Kidney epithelial cell (primary cell): ENCODE measurements around the gene PAK6. TPM values are rescaled to one million over a fixed set of nuclear protein-coding genes. Genes with fewer than 3 reads are reported as not detected.

Experiments
- DNase-seq: peaks from one replicate; pipeline ENCODE4 v3.0.0-alpha.2; 2010; ENCODE audit warnings: low read depth
- H3K27me3 ChIP-seq: 2 replicates; pipeline ENCODE4 v1.6.0; 2011; ENCODE audit warnings: low read length; ENCODE audit not compliant: control insufficient read depth, insufficient read depth
- H3K36me3 ChIP-seq: 2 replicates; pipeline ENCODE4 v1.5.1; 2011; ENCODE audit warnings: low read length; ENCODE audit not compliant: control insufficient read depth, insufficient read depth
- H3K4me3 ChIP-seq: 2 replicates; pipeline ENCODE4 v1.5.1; 2011; ENCODE audit warnings: low read depth, mild to moderate bottlenecking, control low read depth, low read length
- total RNA-seq: library from RNA; depleted of rRNA; stranded (reverse); fragments of >200 nt; gene quantifications from 2 replicates; pipeline ENCODE4 v1.2.3, GENCODE V29; 2015
- TF ChIP-seq, protein P1 (sequence below): IDR thresholded peaks from 2 replicates; pipeline ENCODE4 v1.5.1; 2011; ENCODE audit warnings: mild to moderate bottlenecking, moderate library complexity, low read length, control low read depth, inconsistent platforms; ENCODE audit not compliant: insufficient read depth, poor library complexity, severe bottlenecking

The PAK6 gene
- total RNA-seq, 1 donor from 2014 or later = 15.3 TPM

GRCh38 chr15:40204100-40204499, 34.8 kb upstream of the PAK6 start:
- H3K27me3 ChIP-seq = no peaks in the 10 kb centered on the region
- H3K36me3 ChIP-seq = no peaks in the 10 kb centered on the region
- H3K4me3 ChIP-seq = no peak overlapping the region
- TF ChIP-seq, protein P1, sequence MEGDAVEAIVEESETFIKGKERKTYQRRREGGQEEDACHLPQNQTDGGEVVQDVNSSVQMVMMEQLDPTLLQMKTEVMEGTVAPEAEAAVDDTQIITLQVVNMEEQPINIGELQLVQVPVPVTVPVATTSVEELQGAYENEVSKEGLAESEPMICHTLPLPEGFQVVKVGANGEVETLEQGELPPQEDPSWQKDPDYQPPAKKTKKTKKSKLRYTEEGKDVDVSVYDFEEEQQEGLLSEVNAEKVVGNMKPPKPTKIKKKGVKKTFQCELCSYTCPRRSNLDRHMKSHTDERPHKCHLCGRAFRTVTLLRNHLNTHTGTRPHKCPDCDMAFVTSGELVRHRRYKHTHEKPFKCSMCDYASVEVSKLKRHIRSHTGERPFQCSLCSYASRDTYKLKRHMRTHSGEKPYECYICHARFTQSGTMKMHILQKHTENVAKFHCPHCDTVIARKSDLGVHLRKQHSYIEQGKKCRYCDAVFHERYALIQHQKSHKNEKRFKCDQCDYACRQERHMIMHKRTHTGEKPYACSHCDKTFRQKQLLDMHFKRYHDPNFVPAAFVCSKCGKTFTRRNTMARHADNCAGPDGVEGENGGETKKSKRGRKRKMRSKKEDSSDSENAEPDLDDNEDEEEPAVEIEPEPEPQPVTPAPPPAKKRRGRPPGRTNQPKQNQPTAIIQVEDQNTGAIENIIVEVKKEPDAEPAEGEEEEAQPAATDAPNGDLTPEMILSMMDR = no peak
- DNase-seq = no peak

DNA sequence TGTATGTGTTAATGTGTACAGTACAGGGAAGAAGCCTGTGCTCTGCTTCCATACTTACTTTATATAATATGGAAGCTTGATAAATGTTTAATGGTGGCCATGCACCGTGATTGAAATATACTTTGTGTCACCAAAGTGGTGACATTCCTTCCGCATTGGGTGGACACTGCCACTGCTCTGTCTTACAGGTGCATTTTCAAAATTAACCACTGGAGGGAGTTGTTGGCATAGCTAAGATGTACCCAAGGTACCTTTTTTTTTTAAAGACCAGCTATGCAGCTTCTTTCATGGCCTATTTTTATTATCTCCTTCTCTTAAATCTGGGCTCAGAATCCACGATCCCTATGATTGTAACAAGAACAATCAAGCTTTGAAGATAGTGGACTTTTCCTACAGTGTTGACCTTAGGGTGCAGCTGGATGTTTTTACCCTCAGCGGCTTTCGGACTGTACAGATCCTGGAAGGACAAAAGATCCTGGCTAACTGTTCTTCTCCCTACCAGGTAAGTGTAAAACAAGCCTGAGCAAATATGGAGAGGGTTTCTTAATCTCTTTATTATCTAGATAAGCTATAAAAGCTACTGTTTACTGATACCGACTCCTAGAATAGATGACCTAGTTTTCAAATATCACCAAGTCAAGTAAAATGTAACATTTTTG, 21.6 kb upstream of the PAK6 start:
- TF ChIP-seq, protein P1 = peak; percentile 73
- no peaks in the 10 kb centered on the region for H3K36me3 ChIP-seq
- no peak overlapping the region for H3K4me3 ChIP-seq
- no peak for DNase-seq
- no peaks in the 10 kb centered on the region for H3K27me3 ChIP-seq

GRCh38 chr15:40219801-40220200, 19.1 kb upstream of the PAK6 start:
- H3K4me3 ChIP-seq = no peak overlapping the region
- H3K36me3 ChIP-seq = no peaks in the 10 kb centered on the region
- TF ChIP-seq, protein P1 = no peak
- DNase-seq = no peak
- no peaks in the 10 kb centered on the region for H3K27me3 ChIP-seq

- TF ChIP-seq, protein P1 = no peak
- H3K4me3 ChIP-seq = no peak overlapping the region
- H3K27me3 ChIP-seq = no peaks in the 10 kb centered on the region
- no peaks in the 10 kb centered on the region for H3K36me3 ChIP-seq
- DNase-seq = no peak
Measured at GRCh38 chr15:40222131-40222530, 16.7 kb upstream of the PAK6 start.

DNA sequence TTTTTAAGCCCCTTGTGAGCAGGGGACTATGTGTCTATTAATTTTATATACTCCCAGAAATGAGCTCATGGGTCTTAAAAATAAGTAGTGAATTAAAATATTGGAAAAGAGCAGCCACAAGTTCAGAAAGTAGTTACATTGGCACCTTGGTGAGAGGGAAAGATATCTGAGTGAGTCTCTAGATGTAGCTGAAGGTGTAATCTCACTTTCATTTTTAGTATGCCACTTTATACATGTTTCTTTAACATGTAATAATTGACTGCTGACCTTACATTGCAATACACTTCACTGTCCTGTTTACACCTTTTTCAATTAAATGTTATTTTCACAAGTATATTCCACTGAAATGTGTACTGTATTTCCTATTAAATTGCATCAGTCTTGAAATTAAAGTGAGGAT, 12.1 kb upstream of the PAK6 start:
- TF ChIP-seq, protein P1 = no peak
- peaks cover 1% of the 10 kb centered on the region for H3K36me3 ChIP-seq
- H3K4me3 ChIP-seq = no peak overlapping the region
- H3K27me3 ChIP-seq = no peaks in the 10 kb centered on the region
- no peak for DNase-seq

- H3K4me3 ChIP-seq = no peak overlapping the region
- H3K27me3 ChIP-seq = no peaks in the 10 kb centered on the region
- no peak for DNase-seq
- peaks cover 1% of the 10 kb centered on the region for H3K36me3 ChIP-seq
- TF ChIP-seq, protein P1 = no peak
Measured at GRCh38 chr15:40229316-40229715, 9.5 kb upstream of the PAK6 start.
